ENCODE results near the gene CRADD. TPM values are rescaled to one million over a fixed set of nuclear protein-coding genes. Genes with fewer than 3 reads are reported as not detected.

Gene CRADD
- total RNA-seq, 4 donors from 2014 or later = 19.4 to 28.7 (median 22.6) TPM

DNA sequence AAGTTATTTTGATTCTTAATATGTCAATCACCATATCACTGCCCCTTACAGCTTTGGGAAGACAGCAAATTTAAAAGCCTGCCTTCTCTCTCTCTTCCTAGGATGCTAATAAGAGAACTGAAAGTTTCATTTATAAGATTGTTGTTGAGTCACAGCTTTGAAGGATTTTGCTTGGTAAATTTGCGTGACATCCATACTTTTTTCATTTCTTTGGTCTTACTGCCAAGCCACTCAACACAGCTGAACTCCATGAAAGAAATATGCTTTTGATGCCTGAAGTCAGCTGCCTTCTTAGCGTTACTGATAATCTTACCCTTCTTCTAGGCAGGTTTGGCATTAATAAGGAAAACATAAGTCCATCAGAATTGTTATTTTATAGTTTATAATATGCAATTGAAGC is 155.0 kb downstream of the CRADD start:
- Histone ChIP-seq H3K27ac (no peak overlapping the region), H3K4me1 (peaks cover 11 to 30% of the 10 kb centered on the region in 2 donors), H3K9me3 (no peaks in the 10 kb centered on the region), H3K4me3 (no peak overlapping the region), H3K27me3 (no peaks in the 10 kb centered on the region), H3K36me3 (no peaks in the 10 kb centered on the region)
- in situ Hi-C loops (cut with MboI; ENCODE audit: low sequenced_read_pairs in 4 of 4) = no loop called here
- intact Hi-C loops (cut with DNase I; ENCODE audit: low total_unique reads) = no loop called here
- TF ChIP-seq POLR2A (IDR thresholded peaks at IDR 0.05) (no peak), CTCF (IDR thresholded peaks at IDR 0.05 in 4 of 5, conservative IDR thresholded peaks at IDR 0.05 in 1 of 5) (no peak)
- ATAC-seq = no peak
- DNase-seq = no peak

DNA sequence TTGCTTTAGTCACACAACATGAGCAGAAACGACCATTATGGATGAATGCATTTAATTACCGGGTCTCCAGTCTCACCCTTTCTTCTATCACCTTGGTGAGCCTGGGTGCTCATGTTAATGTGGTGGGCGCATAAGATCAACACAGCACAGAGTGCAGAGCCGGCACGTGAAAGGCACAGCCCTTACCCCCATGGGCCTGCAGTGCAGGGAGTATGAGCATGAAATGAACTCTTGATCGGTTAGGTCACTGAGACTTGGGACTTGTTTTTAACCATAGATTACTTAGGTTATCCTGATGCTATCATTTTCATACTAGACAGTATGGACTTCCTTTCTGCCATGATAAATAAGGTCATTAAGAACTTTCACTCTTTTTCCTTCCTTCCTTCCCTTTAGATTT is 156.8 kb downstream of the CRADD start:
- Histone ChIP-seq H3K9me3 (no peaks in the 10 kb centered on the region), H3K27ac (no peak overlapping the region), H3K27me3 (no peaks in the 10 kb centered on the region), H3K4me1 (peaks cover 11 to 40% of the 10 kb centered on the region in 2 donors), H3K4me3 (no peak overlapping the region), H3K36me3 (no peaks in the 10 kb centered on the region)
- DNase-seq (no peak), ATAC-seq (no peak)
- in situ Hi-C loops (cut with MboI; ENCODE audit: low sequenced_read_pairs in 4 of 4) = no loop called here
- intact Hi-C loops (cut with DNase I; ENCODE audit: low total_unique reads) = no loop called here
- TF ChIP-seq CTCF (IDR thresholded peaks at IDR 0.05 in 4 of 5, conservative IDR thresholded peaks at IDR 0.05 in 1 of 5) (no peak), POLR2A (IDR thresholded peaks at IDR 0.05) (no peak)

DNA sequence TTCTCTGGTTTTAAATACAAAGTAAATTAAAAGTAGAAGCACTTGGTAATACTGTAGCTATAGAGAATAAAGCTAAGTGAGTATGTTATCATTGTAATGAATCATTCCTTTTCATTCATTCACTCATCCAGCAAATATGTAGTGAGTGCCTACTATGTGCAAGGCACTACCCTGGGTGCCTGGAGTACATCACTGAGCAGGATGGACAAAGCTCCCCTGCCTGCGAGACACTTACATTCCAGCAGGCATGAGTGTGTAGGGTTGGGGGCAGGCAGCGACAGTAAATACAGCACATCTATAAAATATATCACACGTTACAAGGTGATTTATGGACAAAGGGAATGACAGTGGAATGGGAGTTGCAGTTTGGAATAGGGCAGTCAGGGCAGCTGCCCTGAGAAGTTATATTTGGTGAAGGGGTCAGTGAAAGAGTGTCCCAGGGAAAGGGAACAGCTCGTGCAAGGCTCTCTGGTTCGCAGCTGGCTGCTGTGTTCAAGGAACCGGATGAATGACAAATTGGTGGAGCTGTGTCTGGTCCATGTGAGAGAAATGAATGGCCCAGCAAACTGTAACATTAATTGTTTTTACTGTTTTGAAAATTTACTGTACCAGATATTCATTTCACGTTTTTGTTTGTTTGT is 159.6 kb downstream of the CRADD start:
- peaks cover 11 to 31% of the 10 kb centered on the region in 2 donors for H3K4me1 ChIP-seq
- H3K27me3 ChIP-seq = no peaks in the 10 kb centered on the region
- intact Hi-C loops (cut with DNase I; ENCODE audit: low total_unique reads) (no loop called here), in situ Hi-C loops (cut with MboI; ENCODE audit: low sequenced_read_pairs in 4 of 4) (no loop called here)
- H3K4me3 ChIP-seq = no peak overlapping the region
- peak overlapping the region in 3 of 4 donors; percentile 10 to 73 (median 43) for H3K27ac ChIP-seq
- no peaks in the 10 kb centered on the region for H3K36me3 ChIP-seq
- H3K9me3 ChIP-seq = no peaks in the 10 kb centered on the region
- ATAC-seq (peak; percentile 89 to 91), DNase-seq (peak; percentile 38 to 46)
- TF ChIP-seq CTCF (IDR thresholded peaks at IDR 0.05 in 4 of 5, conservative IDR thresholded peaks at IDR 0.05 in 1 of 5) (no peak), POLR2A (IDR thresholded peaks at IDR 0.05) (no peak)

DNA sequence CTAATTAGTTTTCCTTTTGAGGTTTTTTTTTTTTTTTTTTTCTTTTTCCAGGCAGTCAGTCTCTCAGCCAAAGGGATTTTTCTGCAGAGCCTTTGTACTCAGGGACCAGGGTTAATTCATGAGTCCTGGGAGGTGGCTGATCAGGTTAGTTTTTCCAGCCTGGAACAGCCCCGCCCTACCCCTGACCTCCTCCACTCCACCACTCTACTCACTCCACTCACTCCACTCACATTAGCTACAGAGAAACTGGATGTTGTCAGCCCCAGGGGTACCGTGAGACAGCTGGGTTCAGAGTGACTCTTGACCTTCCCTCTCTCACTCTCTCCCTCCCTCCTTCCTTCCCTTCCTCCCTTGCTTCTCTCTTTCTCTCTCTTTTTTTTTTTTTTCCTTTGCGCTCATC is 161.0 kb downstream of the CRADD start:
- in situ Hi-C loops (cut with MboI; ENCODE audit: low sequenced_read_pairs in 4 of 4) = no loop called here
- H3K4me3 ChIP-seq = no peak overlapping the region
- TF ChIP-seq CTCF (IDR thresholded peaks at IDR 0.05 in 4 of 5, conservative IDR thresholded peaks at IDR 0.05 in 1 of 5) (no peak), POLR2A (IDR thresholded peaks at IDR 0.05) (no peak)
- no peaks in the 10 kb centered on the region for H3K9me3 ChIP-seq
- peaks cover 11 to 31% of the 10 kb centered on the region in 2 donors for H3K4me1 ChIP-seq
- H3K27me3 ChIP-seq = no peaks in the 10 kb centered on the region
- ATAC-seq = no peak
- H3K27ac ChIP-seq = no peak overlapping the region
- no peaks in the 10 kb centered on the region for H3K36me3 ChIP-seq
- no peak for DNase-seq
- intact Hi-C loops (cut with DNase I; ENCODE audit: low total_unique reads) = no loop called here

DNA sequence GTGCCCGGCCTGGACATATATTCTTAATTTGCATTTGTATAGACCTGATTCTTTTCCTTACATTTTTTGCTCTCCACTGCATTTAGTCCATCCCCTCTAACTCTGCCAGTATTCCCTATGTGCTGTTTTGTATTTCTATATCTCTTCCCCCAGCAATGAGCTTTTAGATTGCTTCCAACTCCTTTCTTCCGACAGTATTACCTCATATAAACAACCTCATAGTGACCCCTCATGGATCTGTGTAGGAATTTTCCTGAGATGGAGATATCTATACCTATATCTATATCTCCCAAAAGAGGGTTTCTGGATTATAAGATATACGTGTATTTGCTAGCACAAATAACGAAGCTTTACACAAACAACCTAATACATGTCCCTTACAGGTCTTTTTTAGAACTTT is 161.9 kb downstream of the CRADD start:
- intact Hi-C loops (cut with DNase I; ENCODE audit: low total_unique reads) = no loop called here

More for the DNA sequence above, 161.9 kb downstream of the CRADD start:
- Histone ChIP-seq H3K27me3 (no peaks in the 10 kb centered on the region), H3K27ac (no peak overlapping the region), H3K4me3 (no peak overlapping the region), H3K36me3 (no peaks in the 10 kb centered on the region), H3K4me1 (peaks cover 11 to 33% of the 10 kb centered on the region in 2 donors), H3K9me3 (no peaks in the 10 kb centered on the region)
- ATAC-seq (no peak), DNase-seq (no peak)
- in situ Hi-C loops (cut with MboI; ENCODE audit: low sequenced_read_pairs in 4 of 4) = no loop called here
- no peak for TF ChIP-seq CTCF (IDR thresholded peaks at IDR 0.05 in 4 of 5, conservative IDR thresholded peaks at IDR 0.05 in 1 of 5)
- no peak for TF ChIP-seq POLR2A (IDR thresholded peaks at IDR 0.05)

All from gastrocnemius medialis (tissue), 4 donors.